DMS79 treated with DMSO at 0.1 percent for 48 hours (cell line): Measurements from ENCODE around the gene TSPAN32.

ENCODE experiments used
- DNase-seq: peaks from one replicate; lab custom pipeline; 2025; lab: John Stamatoyannopoulos, UW

The TSPAN32 gene, protein sequence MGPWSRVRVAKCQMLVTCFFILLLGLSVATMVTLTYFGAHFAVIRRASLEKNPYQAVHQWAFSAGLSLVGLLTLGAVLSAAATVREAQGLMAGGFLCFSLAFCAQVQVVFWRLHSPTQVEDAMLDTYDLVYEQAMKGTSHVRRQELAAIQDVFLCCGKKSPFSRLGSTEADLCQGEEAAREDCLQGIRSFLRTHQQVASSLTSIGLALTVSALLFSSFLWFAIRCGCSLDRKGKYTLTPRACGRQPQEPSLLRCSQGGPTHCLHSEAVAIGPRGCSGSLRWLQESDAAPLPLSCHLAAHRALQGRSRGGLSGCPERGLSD

DNA sequence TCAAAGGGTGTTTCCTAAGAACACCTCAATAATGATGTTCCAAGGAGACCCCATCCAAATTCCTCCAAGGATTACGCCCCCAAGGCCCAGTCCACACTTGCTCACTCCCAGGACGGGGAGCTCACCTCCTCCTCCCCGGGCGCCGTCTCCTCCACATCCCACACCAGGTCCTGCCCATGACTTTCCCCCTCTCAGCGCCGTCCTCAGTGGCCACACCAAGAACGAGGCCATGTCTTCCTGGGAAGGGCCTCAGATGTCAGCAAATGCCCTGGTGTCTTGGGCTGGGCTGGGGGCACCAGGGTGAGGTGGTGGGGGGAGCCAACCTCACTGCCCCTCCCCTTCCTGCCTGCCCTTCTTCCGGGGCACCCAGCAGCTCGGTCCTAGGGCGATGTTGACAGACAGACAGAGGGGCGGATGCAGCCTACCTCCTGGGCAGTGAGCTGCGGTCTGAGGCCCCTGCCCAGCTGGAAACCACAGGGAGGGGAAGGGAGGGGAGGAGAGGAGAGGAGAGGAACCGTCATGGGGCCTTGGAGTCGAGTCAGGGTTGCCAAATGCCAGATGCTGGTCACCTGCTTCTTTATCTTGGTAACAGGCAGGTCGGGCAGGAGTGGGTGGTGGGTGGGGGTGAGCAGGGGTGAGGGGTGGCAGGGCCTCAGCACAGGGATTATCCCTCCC lies at the start of gene TSPAN32, which contains the start of gene C11orf21:
TSS of gene TSPAN32 (plus strand) at position 383 of the 675 bp plus-strand sequence. CDS start at position 520, 137 bp downstream.
TSS of gene C11orf21 (minus strand) at position 288 of the 675 bp plus-strand sequence. CDS start at position 178, 110 bp downstream.
- no peak for DNase-seq

DNA sequence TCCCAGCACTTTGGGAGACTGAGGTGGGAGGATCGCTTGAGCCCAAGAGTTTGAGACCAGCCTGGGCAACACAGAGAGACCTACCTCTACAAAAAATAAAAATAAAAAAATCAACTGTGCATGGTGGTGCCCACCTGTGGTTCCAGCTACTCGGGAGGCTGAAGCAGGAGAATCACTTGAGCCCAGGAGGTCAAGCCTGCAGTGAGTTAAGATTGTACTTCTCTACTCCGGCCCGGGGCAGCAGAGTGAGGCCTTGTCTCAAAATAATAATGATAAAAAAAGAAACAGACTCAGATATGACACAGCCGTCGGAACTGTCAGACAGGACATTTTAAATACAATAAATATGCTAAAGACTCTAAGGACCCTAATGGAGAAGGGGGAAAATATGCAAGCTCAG lies 49.8 kb upstream of the TSPAN32 start:
- DNase-seq = no peak

DNA sequence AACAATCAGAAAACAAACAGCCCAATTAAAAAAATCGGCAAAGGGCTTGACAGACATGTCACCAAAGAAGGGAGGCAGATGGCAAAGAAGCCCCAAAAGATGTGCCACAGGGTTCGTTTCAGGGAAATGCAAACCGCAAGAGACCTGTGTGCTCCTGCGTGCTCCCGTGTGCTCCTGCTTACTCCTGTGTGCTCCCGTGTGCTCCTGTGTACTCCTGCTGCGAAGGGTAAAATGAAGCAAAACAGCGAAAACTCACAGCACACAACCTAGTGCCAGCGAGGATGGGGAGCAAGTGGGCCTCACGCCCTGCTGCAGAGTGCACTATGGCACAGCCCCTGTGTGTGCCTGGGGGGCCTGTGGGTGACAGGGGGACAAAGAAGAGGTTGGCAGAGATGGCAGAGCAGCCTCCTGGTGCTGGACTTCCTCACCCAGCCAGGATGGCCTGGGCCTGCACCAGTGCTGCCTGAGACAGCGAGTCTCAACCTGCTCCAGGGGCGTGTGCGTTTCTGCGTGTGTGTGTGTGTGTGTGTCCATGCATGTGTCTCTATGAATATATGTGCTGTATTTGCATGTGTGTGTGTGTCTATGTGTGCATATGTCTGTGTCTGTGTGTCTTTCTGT lies 45.4 kb upstream of the TSPAN32 start:
- DNase-seq = peak; percentile 59

DNA sequence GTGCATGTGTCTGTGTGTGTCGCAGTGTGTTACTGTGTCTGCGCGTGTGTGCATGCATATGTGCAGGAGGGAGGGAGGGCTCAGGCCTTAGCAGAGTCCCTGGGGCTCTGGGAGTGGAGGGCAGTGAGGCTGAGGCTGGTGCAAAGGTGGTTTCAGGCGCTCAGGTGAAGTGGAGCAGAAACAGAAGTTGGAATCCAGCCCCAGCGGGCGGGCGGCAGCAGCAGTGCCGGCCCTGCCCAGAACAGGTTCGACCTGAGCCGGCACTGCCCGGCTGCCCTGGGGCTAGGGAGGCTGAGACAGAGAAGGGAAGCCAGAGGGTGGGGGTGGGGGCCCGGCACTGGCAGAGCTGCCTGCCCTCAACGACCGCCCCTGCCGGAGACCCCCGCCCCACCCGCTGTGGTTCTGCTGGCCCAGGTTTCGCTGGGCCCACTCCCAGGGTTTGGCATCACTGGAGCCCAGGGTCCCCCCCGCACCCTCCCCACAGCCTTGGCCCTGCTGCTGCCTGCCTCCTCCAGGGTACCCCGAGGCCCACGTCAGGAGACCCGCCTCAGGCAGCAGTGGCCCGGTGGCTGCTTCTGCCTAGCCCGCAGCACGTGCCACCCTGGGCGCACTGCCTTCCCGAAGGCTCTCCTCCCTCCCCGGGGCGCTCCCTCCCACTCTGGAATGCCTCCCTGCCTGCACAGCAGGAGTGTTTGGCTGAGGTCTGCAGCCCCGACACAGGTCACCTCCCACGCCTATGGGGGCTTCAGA lies 44.7 kb upstream of the TSPAN32 start:
- DNase-seq = peak; percentile 62

DNA sequence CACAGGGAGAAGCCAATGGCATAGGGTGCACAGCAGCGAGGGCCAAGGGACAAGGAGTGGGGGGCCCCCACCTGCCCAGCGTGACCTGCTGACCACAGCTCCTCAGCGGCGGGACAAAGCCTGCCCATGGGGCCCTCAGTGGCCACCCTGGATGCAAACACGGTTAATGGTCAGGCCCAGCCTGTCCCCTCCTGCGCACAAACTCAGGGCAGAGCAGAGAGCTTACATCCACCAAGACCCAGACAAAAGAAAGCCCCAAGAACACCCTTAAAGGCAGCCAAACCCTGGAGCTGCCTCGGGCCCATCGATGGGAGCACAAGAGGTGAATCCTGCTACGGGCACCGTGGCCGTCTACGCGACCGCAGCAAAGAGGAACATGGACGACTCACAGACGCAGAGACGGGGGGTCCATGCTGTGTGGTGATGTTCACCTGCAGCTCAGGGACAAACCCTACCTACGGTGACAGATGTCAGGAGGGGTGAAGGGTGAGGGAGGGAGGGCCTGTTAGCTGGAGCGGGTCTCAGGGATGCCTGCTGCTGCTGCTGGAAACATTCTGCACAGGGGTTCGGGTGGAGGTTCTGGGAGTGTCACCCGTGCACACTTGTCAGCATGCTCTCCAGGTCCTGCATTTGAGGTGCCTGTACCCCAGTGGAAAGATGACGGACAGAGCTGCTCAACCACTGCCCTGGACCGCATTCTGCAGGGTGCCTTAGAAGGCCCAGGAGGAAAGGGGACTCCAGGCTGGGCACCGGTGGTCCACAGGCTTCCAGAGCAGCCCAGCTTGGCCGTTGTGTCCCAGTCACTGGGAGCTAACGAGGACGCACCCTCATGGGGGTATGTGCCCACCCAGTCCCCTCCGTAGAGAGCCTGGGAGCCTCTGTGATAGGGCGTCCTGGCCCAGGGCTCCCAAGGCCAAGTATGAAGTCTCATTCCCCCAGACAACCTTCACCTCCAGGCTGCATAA lies 43.0 kb upstream of the TSPAN32 start:
- no peak for DNase-seq

DNA sequence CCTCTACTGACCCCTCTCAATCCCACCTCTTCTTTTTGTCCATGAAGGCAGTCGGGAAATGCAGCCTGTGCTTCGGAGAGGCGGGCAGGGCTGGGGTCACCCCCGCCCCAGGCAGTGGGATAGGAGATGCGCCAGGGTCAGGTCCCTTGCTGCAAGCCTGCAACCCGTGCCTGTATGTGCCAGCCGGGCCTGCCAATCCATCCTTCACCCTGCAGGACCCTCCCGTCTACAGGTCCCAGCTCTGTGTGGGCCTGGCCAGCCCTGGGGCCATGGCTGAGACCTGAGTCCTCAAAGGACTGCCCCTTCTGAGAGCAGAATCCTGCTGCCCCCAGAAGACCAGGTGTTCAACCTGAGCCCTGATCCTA lies 42.4 kb upstream of the TSPAN32 start:
- DNase-seq = no peak

DNA sequence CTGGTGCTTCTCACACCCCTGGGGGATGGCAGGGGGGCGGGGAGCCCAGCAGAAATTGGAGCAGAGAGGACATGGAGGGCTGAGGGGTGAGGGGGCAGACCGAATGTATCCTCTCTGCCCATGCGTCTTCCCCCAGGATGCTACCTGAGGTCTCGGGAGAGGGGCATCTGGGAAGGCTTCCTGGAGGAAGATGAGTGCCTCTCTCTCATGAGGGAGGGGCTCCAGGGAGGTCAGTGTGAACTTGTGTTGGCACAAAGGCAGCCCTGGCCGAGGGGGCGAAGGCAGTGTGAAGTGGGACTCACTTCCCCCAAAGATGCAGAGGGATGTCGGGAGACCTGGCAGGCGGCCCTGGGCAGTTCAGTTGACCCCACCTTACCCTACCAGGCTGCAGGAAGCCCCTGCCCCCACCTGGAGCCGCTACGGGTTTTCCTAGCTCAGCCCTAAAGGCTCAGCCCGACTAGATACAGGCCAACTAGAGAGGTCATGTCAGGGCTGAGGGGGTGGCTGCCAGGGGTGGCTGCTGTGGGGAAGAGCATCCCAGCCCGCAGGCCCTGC lies 41.8 kb upstream of the TSPAN32 start:
- DNase-seq = no peak

DNA sequence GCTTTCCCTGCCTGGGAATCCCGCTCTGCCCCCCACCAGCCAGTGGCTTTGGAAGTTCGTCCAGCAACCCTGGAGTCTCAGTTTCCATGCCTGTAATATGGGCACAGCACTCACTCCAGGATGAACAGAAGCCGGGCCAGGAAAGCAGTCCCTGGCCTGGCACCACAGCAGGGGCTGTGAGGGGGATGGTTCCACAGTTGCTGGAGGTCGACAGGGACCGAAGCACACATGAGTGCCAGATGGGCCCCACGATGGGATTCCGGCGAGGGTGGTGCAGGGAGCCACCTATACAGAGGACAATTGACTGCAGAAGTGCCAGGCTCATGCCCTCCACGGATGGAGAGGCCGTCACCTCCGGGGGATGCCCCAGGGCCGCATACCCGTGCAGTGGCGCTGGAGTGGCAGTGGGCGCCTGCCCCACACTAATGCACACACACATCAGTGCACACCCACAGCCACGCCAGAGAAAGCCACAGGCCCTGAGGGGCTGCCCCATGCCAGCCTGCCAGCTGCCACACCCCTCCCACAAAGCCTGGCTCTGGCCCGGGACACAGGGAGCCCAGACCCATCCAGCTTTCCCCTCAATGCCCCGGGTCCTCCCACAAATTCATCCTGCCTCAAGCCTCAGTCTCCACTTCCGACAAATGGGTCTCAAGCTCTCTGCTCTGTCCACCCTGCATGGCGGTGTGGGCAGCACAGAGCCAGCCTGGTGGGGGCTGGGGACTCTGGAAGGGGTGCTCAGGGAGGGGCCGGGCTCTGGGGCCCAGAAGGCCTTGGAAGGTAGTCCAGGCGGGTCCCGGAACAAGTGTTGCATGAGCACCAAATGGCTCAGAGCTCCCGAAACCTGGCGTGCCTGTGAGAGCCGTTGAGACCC lies 41.1 kb upstream of the TSPAN32 start:
- no peak for DNase-seq

DNA sequence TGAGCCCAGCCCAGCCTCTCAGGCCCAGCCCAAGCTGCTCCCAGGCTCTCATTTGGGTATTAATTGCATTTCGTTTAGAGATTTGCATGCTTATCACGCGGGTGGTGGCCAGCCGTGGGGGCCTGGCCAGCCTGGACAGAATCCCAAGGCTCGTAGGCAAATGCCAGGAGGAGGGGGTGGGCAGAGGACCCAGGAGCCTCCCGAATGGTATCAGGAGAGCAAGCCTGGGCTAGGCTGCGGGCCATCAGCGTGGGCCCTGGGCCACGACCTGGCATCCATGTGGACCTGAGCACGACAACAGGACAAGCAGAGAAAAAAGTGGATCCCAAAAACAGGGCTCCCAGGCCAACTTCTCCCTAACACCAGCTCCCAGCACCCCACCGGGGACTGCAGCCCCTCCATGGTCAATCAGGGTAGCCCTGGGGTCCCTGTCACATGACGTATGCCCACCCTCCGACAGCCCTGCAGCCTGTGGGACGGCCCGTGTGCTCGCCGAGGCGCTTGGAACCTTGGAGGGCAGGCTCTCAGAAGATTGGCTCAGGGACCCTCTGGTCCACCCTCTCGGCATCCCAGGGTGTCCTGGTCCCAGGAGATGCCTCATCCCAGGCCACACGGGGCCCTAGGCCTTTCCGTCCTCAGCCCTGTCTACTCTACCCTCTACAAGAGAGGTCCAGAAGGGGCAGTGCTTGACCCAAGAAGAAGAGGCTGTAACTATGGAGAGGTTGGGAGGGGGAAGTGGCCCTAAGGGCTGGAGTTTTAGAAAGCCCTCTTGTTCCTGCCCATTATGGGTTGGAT lies 40.2 kb upstream of the TSPAN32 start:
- DNase-seq = no peak

DNA sequence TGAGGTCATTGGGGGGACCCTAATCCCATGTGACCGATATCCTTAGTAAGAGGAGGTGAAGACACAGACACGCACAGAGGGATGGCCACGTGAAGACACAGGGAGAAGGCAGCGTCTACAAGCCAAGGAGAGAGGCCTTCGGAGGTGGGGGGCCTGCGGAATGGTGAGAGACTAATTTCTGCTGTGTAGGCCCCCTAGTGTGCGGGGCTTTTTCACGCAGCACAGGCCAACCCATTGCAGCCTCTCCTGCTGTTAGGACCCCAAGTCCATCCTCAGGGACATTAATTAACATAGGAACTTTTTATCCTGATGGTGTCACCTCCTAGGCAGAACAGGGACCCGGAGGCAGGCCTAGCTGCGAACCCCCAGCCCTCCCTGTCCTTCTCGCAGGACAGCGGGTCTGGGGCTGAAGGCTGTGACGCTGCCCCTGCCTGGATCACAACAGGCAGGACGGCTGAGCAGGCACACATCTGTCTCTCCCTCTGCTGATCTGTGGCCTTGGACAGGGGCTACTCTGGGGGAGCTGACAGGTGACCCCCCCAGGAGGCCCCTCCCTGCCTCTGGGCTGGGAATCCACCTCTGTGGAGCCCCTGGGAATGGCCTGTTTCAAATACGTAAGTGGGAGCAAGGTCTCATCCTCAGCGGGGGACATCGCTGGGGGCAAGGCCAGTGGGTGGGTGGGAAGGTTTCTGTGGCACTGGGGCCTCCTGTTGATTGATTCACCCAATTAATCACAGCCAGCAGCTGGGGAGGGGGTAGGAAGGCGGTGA lies 39.3 kb upstream of the TSPAN32 start:
- DNase-seq = no peak

DNA sequence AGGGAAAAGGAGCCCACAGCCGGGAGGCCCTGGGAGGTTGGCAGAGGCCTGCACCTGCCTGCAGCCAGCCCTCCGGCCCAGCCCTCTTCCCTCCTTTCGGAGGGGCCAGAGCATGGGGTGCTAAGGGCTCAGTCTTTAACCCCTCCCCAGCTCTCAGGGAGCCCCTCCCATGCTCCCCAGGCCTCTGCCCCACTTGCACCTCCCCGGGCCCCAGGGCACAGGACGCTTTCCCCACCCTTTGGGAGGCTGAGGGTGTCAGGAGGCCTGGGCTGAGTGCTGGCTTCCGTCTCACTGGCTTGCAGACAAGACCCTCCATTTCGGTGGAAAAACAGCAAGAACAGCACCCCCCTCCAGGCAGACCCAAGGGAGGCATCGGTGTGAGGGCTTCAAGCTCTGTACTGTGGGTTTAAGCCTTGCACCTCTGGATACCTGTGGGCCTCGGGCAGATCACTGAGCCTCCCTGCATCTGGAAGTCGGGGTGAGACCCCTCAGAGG lies 38.7 kb upstream of the TSPAN32 start:
- no peak for DNase-seq

DNA sequence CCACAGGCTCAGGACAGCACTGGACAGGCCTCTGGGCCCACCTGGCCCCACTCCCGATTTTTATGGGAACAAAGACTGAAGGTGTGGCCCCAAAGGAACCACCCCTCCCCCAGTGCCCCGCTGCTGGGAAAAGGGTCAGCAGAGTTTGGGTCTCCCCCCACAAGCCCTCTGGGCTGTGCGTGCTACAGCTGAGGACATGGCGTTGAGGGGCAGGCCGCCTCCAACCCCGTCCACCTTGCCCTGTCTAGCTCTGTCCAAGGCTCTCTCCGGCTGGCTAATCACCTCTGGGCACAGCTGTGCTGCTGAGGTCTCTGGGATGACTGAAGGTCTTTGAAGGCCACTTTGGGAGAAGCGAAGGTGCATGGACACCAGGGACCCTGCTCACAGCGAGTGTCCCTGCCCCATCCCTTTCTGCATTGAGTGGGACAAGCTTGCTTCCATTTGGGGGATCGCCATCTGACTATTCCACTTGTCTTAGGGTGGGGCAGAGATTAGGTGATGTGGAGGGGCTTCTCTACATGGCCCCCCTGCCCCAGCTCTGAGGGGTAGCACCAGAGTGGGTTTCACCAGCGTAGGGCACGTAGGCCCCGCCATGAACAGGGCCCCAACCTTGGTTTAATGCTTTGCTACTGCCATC lies 38.0 kb upstream of the TSPAN32 start:
- DNase-seq = no peak

DNA sequence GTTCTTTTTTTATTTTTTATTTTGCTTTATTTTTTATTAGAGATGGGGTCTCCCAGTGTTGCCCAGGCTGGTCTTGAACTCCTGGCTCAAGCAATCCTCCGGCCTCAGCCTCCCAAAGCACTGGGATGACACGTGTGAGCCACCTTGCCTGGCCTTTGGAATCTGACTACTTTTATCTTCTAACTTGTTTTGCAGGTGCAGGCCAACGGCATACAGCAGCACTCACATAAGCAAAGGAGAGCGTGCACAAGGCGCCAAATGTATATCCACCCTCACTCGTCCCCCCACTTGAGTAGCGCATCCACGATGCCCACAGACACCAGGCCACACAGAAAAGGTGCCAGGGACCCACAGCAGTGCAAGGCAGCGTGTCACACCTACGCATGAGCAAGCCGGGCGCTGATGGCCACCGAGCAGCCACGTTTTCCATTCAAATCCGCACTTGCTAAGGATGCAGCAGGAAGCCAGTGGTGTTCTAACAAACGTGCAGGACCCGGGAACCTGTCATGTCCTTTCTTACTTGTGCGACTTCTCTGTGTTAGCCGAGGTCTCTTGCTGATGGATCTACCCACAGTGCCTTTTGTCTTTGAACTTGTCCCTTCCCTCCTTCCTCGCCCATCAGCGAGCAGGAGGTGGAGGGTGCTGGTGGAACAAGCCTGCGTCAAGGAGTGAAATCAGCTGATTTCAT lies 37.3 kb upstream of the TSPAN32 start:
- DNase-seq = no peak

DNA sequence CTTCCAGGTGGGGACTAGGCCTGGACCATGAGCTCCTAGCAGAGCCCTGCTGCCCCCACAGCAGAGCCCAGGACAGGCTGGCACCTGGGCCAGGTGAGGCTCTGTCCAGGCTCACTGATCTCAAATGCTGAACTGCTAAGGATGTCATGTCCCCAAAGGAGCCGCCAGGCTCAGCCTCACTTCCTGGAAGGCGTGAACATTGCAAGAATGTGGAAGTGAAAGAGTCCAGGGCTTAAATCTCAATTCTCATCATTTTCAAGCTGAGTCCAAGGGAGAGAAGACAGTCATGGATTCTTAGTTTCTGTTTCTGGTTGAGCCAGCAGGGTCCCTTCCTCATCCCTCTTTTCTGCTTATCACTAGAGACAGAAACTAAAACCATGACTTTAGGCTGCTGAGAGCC lies 36.4 kb upstream of the TSPAN32 start:
- DNase-seq = no peak

DNA sequence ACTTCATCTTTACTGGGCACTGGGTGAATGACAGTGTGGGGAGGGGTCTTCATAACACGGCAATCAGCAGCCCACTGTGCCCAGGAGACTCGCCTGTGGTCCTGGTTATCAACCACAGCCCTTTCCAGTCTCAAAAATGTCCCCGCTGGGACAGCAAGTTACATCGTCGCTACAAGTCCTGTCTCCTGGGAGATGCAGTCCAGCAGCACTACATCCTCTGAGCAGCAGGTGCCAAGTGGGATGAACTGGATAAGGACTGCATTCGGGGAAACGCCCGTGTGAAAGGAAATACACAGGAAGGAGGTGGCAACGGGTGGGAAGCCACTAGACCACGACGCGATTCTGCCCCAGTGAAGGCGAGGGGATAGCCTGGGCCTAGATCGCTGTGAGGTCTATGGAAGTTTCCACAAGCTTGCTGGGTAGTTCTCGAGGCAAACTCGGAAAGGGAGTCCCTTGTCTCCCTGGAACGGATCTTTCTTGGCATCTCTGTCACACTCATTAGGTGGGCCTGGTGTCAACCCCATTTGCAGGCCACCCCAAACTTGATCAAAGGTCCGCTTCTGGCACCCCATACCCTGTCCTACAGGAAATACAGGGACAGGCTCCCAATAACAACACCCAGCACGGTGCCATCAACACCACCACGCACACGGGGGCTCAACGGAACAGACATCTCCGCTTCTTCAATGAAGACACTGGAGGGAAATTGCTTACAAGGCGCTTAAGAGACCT lies 35.8 kb upstream of the TSPAN32 start:
- no peak for DNase-seq

DNA sequence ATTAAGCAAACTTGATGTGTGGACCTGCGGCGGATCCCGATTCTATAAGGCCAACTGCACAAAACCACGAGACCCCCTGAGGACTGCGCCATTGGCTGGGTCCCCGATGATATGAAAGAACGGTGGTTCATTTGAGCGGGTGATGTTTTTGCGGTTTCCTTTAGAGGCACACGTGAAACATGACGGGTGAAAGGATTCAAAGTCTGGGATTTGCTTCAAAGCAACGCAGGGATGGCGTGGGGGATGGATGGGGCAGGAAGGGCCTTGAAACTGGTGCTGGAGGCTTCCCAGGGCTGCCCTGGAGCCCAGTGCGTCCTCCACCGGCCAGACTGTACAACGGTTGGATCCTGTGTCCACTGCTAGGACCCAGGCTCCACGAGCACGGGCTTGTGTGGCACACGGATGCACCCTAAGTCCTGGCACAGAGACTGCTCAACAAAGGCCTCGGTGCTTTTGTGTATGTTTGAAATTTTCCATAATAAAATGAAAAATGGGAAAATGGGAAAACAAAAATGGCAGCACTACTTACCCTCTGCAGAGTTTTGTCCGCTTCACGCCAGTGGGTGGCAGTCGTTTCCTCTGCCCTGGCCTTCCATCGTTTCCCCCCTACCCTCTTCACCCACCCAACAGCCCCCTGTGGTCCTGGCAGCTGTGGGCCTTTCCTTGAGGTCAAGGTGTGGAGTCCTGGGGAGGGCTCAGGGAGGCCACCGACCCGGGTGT lies 35.1 kb upstream of the TSPAN32 start:
- no peak for DNase-seq
